Dermis microvascular lymphatic vessel endothelial cell (primary cell): Measurements from ENCODE around the gene ACTR1A. TPM values are rescaled to one million over a fixed set of nuclear protein-coding genes. Genes with fewer than 3 reads are reported as not detected.
"Not testable (repeated sequence)": the region's sequence is repeated elsewhere in the genome, so short reads cannot be mapped to it uniquely, and the experiment has no call there.

Source experiments
- DNase-seq, 2 donors: peaks; one replicate each; pipeline versions ENCODE4 v3.0.0 to v3.0.0-alpha.2; 2010; ENCODE audit warnings: low read depth in 2 of 2
- total RNA-seq: library from RNA; depleted of rRNA; stranded (reverse); fragments of >200 nt; gene quantifications from 2 replicates; pipeline ENCODE4 v1.2.1, GENCODE V29; 2014

ACTR1A gene
- 143 and 183 TPM in 2 replicates for total RNA-seq

DNA sequence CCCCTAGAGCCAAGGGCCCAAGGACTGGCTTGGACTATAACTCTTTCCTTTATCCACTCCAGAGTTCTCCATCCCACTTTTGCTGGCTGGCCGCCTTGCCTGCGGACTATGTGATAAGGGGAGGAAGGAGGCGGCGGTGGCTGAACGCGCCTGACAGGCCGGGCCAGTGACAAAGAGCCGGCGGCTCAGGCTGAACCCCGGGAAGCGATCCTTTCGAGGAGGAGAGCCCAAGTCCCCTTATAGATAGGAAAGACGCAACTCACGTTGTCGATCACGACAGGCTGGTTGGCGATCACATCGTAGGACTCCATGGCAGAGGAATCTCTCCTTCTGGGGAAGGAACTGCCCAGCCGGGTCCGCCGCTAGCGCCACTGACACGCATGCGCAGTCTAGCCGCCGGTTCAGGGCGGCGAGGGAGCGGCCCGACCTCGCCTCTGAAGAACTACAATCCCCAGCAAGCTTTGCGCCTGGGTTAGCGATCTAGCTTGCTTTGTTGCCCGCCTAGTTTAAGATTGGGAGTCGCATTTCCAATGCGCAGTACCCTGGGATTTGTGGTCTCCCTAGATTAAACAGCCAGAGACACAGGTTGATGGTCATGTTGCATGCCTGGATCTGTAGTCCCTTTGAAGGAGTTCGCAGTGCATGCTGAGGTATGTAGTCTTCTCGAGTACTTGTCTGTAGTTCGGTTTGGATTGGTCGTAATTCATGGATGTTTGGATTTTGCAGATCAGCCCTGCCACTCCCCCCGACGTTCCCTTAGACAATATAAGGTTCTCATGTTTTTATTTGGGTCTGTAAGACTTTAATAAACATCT, at the start of gene ACTR1A:
Gene ACTR1A, minus strand, starts transcription at position 376 of the 815 bp plus-strand sequence. Its CDS starts 65 bp downstream, at position 311.
- peak; percentile 100 for DNase-seq

- DNase-seq: no peak
These were observed 48.2 kb upstream of the ACTR1A start for GRCh38 chr10:102550636-102551210.

- no peak for DNase-seq
These were observed 47.0 kb upstream of the ACTR1A start for GRCh38 chr10:102549549-102549948.

GRCh38 chr10:102546606-102547320, 44.3 kb upstream of the ACTR1A start:
- no peak for DNase-seq

GRCh38 chr10:102545997-102546396, 43.5 kb upstream of the ACTR1A start:
- DNase-seq: no peak

DNA sequence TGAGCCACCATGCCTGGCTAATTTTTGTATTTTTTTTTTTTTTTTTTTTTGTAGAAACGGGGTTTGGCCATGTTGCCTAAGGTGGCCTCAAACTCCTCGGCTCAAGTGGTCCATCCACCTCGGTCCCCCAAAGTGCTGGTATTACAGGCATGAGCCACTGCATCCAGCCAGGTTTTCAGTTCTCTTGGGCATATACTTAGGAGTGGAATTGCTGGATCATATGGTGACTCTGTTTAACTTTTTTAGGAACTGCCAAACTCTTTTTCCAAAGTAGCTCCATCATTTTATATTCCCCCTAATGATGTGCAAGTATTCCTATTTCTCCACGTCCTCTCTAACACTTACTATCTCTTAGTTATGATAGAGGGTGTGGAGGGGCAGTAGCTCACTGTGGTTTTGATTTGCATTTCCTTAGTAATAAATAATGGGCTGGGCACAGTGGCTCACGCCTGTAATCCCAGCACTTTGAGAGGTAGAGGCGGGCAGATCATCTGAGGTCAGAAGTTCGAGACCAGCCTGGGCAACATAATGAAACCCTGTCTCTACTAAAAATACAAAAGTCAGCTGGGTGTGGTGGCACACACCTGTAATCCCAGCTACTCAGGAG, 42.9 kb upstream of the ACTR1A start:
- DNase-seq: no peak

- DNase-seq: no peak
These were observed 40.4 kb upstream of the ACTR1A start for GRCh38 chr10:102542800-102543418.

DNA sequence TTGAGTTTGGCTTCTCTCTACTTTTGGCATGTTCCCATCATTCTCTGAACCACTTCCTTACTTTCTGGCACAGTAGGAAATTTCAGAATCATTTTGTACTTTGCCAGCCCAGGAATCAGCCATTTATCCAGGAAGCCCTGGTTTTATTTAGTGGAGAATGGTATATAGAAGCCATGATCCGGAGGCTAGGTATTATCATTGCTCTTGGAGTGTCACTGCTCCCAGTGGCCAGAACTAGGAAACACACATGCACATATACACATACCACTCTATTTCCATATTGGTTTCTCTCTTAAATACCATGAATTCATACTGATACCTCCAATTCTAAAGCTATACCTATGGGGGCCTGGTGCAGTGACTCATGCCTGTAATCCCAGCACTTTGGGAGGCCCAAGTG, 37.5 kb upstream of the ACTR1A start:
- DNase-seq: peak; percentile 30 to 36

DNA sequence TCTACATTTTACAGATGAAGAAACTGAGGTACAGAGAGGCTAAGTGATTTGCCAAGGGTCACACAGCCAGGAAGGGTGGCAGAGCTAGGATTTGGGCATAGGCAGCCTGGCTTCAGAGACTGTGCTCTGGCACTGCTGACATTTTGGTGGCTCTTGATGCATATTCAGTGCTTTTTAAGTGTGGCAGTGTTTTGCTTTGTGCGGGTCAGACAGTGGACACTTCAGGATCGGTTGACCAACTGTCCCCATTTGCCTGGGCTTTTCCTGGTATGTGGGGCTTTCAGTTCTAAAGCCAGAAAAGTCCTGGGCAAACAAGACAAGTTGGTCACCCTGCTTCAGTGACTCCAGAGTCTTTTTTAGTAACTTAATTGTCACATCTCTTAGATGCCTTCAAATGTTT, 36.3 kb upstream of the ACTR1A start:
- no peak for DNase-seq

- no peak for DNase-seq
These were observed 35.4 kb upstream of the ACTR1A start for GRCh38 chr10:102537948-102538347.

DNA sequence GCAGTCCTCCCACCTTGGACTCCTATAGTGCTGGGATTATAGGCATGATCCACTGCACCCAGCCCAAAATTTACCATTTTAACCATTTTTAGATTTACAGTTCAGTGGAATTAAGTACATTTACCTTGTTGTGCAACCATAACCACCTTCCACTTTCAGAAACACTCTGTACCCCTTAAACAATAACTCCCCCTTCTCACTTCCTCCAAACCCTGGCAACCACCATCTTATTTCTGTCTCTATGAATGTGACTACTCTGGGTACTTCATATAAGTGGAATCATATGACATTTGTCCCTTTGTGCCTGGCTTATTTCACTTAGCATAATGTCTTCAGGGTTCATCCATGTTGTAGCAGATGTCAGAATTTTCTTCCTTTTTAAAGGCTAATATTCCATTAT, 34.9 kb upstream of the ACTR1A start:
- DNase-seq: no peak

GRCh38 chr10:102535481-102536147, 33.1 kb upstream of the ACTR1A start:
- DNase-seq: no peak

DNA sequence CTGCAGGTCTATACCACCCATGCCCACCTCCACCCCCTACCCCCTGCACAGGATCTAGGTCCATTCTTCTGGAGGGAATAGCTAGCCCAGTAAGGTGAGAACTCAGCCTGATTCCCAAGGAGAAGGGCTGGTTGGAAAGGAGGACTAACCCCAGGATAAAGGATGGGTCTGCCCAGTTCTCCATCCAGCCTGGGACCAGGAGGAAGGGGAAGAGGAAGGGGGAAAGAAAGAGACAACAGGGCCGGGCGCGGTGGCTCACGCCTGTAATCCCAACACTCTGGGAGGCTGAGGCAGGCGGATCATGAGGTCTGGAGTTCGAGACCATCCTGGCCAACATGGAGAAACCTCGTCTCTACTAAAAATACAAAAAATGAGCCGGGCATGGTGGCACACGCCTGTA, 32.5 kb upstream of the ACTR1A start:
- DNase-seq: not testable (repeated sequence)

DNA sequence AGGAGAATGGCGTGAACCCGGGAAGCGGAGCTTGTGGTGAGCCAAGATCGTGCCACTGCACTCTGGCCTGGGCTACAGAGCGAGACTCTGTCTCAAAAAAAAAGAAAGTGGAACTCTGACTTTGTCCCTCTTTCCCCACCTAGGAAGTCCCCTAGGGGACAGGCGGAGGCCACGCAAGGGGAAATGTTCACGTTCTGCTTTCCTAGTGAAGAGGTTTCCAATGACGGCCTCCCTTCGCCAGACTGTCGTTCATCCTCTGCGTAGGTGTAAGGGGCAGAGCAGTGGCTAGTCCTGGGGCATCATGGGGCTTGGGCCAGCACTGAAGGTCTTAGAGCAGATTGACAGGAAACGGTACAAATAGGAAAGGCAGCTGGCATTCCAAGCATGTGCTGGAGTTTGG, 31.8 kb upstream of the ACTR1A start:
- no peak for DNase-seq

GRCh38 chr10:102527546-102527945, 25.0 kb upstream of the ACTR1A start:
- DNase-seq: no peak

DNA sequence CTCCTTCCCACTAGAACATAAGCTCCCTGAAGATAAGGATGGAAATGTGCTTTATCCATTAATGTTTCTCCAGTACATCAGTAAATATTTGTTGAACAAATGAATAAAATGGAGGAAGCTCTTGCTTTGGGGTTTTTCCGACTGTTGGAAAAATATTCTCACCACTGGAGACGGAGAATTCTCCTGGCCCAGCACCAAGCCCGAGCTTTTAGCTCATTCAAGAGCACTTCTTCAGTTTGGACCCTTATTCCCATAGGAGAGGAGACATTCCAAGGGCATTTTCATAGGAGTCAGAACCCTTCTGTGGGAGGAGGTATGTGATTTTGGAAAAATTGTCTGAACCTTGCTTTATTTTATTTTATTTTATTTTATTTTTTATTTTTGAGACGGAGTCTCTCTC, 22.2 kb upstream of the ACTR1A start:
- no peak for DNase-seq

DNA sequence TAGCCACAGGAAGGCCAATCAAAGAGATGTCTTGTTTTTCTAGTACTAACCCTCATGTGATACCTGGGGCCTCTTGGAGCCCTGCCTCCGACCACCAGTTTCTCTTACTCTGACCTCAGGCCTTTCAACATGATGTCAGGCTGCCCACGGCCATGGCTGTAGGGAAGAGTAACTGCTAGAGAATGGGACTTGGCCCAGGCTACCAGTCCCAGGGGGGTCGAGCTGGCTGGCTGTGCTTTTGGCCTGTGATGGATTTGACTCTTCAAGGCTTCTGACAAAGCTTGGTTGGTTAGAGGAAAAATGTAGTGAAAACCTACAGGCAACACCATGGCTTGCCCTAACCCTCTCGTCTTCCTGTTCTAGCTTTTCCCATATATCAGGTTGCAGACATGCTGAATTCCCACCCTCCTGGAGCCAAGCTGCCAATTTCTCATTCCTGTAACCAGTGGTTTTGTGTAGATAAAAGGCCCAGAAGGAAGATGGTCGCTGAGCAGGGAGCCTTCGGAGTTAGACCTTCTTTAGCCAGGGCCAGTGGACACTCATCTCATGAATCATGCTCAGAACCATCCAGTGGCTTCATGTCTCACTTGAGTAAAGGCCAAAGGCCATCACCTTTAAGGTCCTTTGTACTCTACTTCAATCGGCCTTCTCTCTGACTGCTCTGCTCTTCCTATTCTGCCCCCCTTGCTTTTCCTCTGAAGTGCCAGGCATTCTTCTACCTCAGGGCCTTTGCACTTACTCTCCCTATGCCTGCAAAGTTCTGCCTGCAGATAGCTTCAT, 20.9 kb upstream of the ACTR1A start:
- no peak for DNase-seq

DNA sequence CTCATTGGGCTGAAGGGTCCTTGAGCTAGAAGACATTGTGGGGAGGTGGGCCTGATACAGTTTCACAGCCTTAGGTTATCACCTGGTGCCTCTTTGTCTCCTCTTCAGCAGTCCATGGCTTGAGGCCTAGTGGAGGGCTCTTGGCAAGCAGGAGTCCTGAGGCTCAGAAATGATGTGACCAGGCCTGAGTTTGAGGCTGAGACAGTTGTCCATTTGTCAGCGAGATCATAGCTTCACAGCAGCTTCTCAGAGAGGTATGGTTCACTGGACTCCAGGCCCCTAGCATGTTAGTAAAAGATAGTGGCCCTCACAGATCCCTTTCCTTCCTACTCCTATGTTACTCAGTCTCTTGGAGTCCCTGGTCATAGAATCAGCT, 20.4 kb upstream of the ACTR1A start:
- no peak for DNase-seq

DNA sequence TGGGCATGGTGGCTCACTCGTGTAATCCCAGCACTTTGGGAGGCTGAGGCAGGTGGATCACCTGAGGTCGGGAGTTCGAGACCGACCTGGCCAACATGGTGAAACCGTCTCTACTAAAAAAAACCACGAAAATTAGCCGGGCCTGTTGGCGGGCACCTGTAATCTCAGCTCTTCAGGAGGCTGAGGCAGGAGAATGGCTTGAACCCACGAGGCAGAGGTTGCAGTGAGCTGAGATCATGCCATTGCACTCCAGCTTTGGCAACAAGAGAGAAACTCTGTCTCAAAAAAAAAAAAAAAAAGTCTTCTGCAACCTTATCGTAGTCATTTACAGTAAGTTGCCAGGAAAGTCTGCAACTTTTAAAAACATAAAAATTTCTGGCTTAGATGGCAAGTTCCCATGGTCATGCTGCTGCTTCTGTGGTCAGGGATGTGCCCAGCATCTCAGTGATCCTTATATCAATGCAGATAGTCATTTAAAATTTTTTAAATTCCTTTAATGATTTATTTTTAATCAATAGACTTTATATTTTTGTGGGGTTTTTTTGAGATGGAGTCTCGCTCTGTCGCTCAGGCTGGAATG, 16.8 kb upstream of the ACTR1A start:
- DNase-seq: no peak

- no peak for DNase-seq
These were observed 15.0 kb upstream of the ACTR1A start for GRCh38 chr10:102517553-102517952.
